ENCODE data around the gene MALRD1.

DNA sequence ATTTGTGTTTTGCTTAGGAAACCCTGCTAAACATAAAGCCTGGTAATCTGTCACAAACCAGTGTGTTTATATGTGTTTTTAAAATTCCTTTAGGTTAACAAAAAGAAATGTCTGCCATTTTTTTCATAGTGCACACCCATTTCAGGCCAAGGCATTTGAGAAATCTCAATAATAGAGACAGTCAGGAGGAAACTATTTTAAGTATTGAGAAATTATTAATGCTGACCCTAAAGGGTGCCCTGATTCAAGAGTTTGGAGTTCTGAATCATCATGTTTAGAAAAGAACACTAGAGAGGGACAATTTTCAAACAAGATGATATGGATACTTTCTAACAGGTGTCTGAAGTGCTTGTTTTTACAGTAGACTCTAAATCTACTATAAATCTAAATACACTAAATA lies 28.7 kb downstream of the MALRD1 start:
- TF ChIP-seq, protein P1, sequence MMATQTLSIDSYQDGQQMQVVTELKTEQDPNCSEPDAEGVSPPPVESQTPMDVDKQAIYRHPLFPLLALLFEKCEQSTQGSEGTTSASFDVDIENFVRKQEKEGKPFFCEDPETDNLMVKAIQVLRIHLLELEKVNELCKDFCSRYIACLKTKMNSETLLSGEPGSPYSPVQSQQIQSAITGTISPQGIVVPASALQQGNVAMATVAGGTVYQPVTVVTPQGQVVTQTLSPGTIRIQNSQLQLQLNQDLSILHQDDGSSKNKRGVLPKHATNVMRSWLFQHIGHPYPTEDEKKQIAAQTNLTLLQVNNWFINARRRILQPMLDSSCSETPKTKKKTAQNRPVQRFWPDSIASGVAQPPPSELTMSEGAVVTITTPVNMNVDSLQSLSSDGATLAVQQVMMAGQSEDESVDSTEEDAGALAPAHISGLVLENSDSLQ (IDR thresholded peaks at IDR 0.05) = no peak
- TF ChIP-seq FOXM1 (IDR thresholded peaks at IDR 0.05; ENCODE audit: borderline replicate concordance) (no peak), L3MBTL2 (conservative IDR thresholded peaks at IDR 0.05) (no peak), SP1 (IDR thresholded peaks at IDR 0.05) (no peak), ZNF384 (IDR thresholded peaks at IDR 0.05) (no peak), ELF4 (IDR thresholded peaks at IDR 0.05) (no peak), LEF1 (IDR thresholded peaks at IDR 0.05; ENCODE audit: borderline replicate concordance) (no peak), BHLHE40 (IDR thresholded peaks at IDR 0.05; ENCODE audit: borderline replicate concordance) (no peak), TARDBP (IDR thresholded peaks at IDR 0.05) (no peak), FOXA1 (IDR thresholded peaks at IDR 0.05) (no peak)

All from HEK293T (cell line).